Naive thymus-derived CD4-positive, alpha-beta T cell (primary cell): ENCODE data around the gene STN1. TPM values are rescaled to one million over a fixed set of nuclear protein-coding genes. Genes with fewer than 3 reads are reported as not detected.

Experiments
- ATAC-seq: fragments of 150-1000 bp; cut with Tn5 transposase; 2 replicates; pipeline ENCODE4 v1.10.0; 2021; ENCODE audit warnings: mild to moderate bottlenecking, moderate library complexity
- CTCF ChIA-PET: fragments of 350-600 bp; sonication (Branson Sonifier 250); formaldehyde crosslinking; loops from one replicate; lab custom pipeline; 2021; ENCODE audit warnings: antibody characterized with exemption; lab: Charles Lee
- POLR2A ChIA-PET: fragments of 350-600 bp; sonication (Branson Sonifier 250); formaldehyde crosslinking; loops from one replicate; lab custom pipeline; 2021; ENCODE audit warnings: antibody characterized with exemption, inconsistent platforms; lab: Charles Lee
- DNase-seq, 9 donors: peaks; one replicate each; pipeline versions ENCODE4 v3.0.0 to v3.0.0-alpha.2; 2020 to 2022; ENCODE audit warnings: mixed read lengths in 1 of 9
- H3K27ac ChIP-seq: one replicate; pipeline ENCODE4 v1.7.0; 2013; ENCODE audit warnings: mild to moderate bottlenecking, low read depth, low read length, moderate library complexity
- H3K27me3 ChIP-seq, 2 donors: one replicate each; pipeline ENCODE4 v1.7.0; 2013; ENCODE audit warnings: low read length in 2 of 2, mild to moderate bottlenecking in 2 of 2, moderate library complexity in 2 of 2; ENCODE audit not compliant: control insufficient read depth in 2 of 2, insufficient read depth in 2 of 2
- H3K36me3 ChIP-seq, 3 experiments: 1 replicate in 2 of 3; 2 replicates in 1 of 3; pipeline ENCODE4 v1.7.0; 2013; ENCODE audit warnings: low read length in 3 of 3, mild to moderate bottlenecking in 3 of 3, moderate library complexity in 1 of 3; ENCODE audit not compliant: insufficient read depth in 3 of 3, control insufficient read depth in 2 of 3
- H3K4me1 ChIP-seq, 2 donors: one replicate each; pipeline ENCODE4 v1.7.0; 2013; ENCODE audit warnings: low read length in 2 of 2, mild to moderate bottlenecking in 2 of 2, moderate library complexity in 1 of 2; ENCODE audit not compliant: control insufficient read depth in 2 of 2, insufficient read depth in 2 of 2
- H3K4me3 ChIP-seq: 2 replicates; pipeline ENCODE4 v1.7.0; 2013; ENCODE audit warnings: mild to moderate bottlenecking, low read length
- H3K9me3 ChIP-seq, 3 experiments: 1 replicate in 2 of 3; 2 replicates in 1 of 3; pipeline ENCODE4 v1.7.0; 2013; ENCODE audit warnings: low read length in 3 of 3; ENCODE audit not compliant: control insufficient read depth in 2 of 3
- H3K27ac Mint-ChIP-seq, 9 donors: one replicate each; pipeline ENCODE4 v1.8.0; 2020 to 2022; ENCODE audit warnings: mixed read lengths in 9 of 9, mild to moderate bottlenecking in 8 of 9, moderate library complexity in 5 of 9, inconsistent platforms in 2 of 9
- H3K27me3 Mint-ChIP-seq, 5 donors: one replicate each; pipeline ENCODE4 v1.8.0; 2021 to 2022; ENCODE audit warnings: mixed read lengths in 5 of 5, mild to moderate bottlenecking in 1 of 5
- H3K36me3 Mint-ChIP-seq, 5 donors: one replicate each; pipeline ENCODE4 v1.8.0; 2020 to 2022; ENCODE audit warnings: mixed read lengths in 5 of 5, mild to moderate bottlenecking in 3 of 5, inconsistent platforms in 1 of 5
- H3K4me1 Mint-ChIP-seq, 7 donors: one replicate each; pipeline ENCODE4 v1.8.0; 2020 to 2022; ENCODE audit warnings: mixed read lengths in 7 of 7, mild to moderate bottlenecking in 3 of 7, inconsistent platforms in 1 of 7
- H3K4me3 Mint-ChIP-seq, 10 donors: one replicate each; pipeline ENCODE4 v1.8.0; 2020 to 2022; ENCODE audit warnings: mild to moderate bottlenecking in 10 of 10, mixed read lengths in 10 of 10, moderate library complexity in 6 of 10, inconsistent platforms in 2 of 10
- H3K9me3 Mint-ChIP-seq, 11 donors: one replicate each; pipeline ENCODE4 v1.8.0; 2020 to 2022; ENCODE audit warnings: mixed read lengths in 11 of 11, mild to moderate bottlenecking in 4 of 11, inconsistent platforms in 1 of 11, moderate library complexity in 1 of 11
- intact Hi-C, 2 donors: fragments of 100-400 bp; cut with micrococcal nuclease; formaldehyde crosslinking; loops; one replicate each; pipeline ENCODE4 v1.15.1; 2023
- polyA plus RNA-seq, 2 donors: library from polyadenylated mRNA; unstranded; fragments of 300-500 nt; fragmentation: Illumina TruSeq; gene quantifications; one replicate each; pipeline ENCODE4 v1.2.3, GENCODE V29; 2021
- total RNA-seq, 6 experiments: library from RNA in 5 of 6; stranded (reverse) in 5 of 6; gene quantifications; 1 replicate in 5 of 6; 2 replicates in 1 of 6; pipeline ENCODE4 v1.2.3 and lab custom pipeline; 2021 to 2026

The STN1 gene
- total and polyA plus RNA-seq, 7 experiments from 2014 or later, result 28.8 to 83.7 (median 36.3) TPM

DNA sequence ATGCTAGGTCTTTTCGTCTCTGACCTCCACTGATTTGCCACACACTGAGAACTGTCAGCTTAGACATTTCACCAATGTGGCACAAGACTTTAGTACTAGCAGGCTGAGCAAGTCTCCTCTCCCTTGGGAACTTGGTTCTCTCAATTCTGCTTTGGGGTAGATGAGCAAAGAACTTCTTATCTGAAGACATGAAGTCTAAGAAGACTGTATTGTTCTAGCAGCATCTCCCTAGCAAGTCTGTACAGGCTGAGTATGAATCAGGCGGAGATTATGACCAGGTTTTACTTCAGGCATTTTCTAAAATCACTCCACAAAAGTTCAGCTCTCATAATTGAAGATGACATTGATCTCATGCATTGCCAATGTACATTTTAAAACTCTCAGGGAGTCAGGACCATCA lies 23.8 kb upstream of the STN1 start:
- ChIA-PET CTCF (no interaction called here), POLR2A (no interaction called here)
- Mint-ChIP-seq H3K9me3 (peaks cover 0 to 2% (median 0%) of the 10 kb centered on the region in 11 donors), H3K4me1 (peaks cover 0 to under 1% (median 0%) of the 10 kb centered on the region in 7 donors), H3K27ac (no peak overlapping the region), H3K27me3 (peaks cover 0 to 31% (median 4%) of the 10 kb centered on the region in 5 donors), H3K4me3 (no peak overlapping the region), H3K36me3 (no peaks in the 10 kb centered on the region)
- H3K4me3 ChIP-seq, result no peak overlapping the region
- no peaks in the 10 kb centered on the region for H3K4me1 ChIP-seq
- DNase-seq, result no peak
- no peaks in the 10 kb centered on the region for H3K36me3 ChIP-seq
- no peak for ATAC-seq
- H3K27ac ChIP-seq, result no peak overlapping the region
- H3K9me3 ChIP-seq, result no peaks in the 10 kb centered on the region
- no peaks in the 10 kb centered on the region for H3K27me3 ChIP-seq
- intact Hi-C loops, result no loop called here

DNA sequence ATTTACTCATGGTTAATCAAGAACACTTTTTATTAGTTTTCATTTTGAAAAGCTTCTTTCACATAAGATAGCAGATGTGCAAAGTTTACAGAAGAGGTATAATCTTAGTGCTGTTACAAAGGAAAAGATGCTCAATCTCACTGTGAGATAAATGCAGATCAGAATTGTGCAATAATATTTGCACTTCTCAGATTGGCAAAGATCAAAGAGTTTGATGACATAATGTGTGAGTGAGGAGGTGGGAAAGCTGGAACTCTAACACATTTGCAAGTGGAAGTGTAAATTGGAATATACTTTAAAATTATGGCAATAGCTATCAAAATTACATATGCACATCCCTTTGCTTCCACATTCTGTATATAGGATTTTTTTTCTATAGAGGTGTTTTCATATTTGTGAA lies 21.5 kb upstream of the STN1 start:
- Histone ChIP-seq H3K4me3 (no peak overlapping the region), H3K27ac (no peak overlapping the region), H3K4me1 (no peaks in the 10 kb centered on the region), H3K36me3 (no peaks in the 10 kb centered on the region), H3K9me3 (no peaks in the 10 kb centered on the region), H3K27me3 (no peaks in the 10 kb centered on the region)
- ChIA-PET POLR2A (no interaction called here), CTCF (no interaction called here)
- DNase-seq (no peak), ATAC-seq (no peak)
- intact Hi-C loops, result no loop called here
- Mint-ChIP-seq H3K27me3 (peaks cover 0 to 42% (median 0%) of the 10 kb centered on the region in 5 donors), H3K36me3 (no peaks in the 10 kb centered on the region), H3K4me1 (no peaks in the 10 kb centered on the region), H3K9me3 (peaks cover 0 to 2% (median 0%) of the 10 kb centered on the region in 11 donors), H3K27ac (no peak overlapping the region), H3K4me3 (no peak overlapping the region)

DNA sequence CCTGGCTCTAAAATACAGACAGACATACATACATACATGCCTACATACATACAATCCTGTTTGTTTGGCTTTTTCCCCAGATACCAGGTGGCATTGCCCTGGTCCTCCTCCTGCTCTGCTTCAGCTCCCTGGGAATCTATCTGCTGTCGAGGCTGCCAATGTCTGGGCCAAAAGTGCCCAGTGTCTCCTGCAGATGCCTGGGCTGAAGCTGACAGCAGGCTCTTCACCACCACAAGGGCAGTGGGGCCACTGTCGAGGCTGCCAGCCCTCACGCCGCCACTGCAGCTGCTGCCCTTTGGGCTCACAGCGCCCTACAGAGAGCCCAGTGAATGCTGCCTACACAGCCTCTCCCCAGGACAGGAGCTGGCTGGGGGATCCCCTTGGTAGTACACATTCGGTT lies 18.0 kb upstream of the STN1 start:
- Mint-ChIP-seq H3K36me3 (no peaks in the 10 kb centered on the region), H3K9me3 (no peaks in the 10 kb centered on the region), H3K4me3 (no peak overlapping the region), H3K4me1 (no peaks in the 10 kb centered on the region), H3K27me3 (peaks cover 0 to 30% (median 0%) of the 10 kb centered on the region in 5 donors), H3K27ac (no peak overlapping the region)
- Histone ChIP-seq H3K4me3 (no peak overlapping the region), H3K27ac (no peak overlapping the region), H3K36me3 (no peaks in the 10 kb centered on the region), H3K9me3 (no peaks in the 10 kb centered on the region), H3K4me1 (no peaks in the 10 kb centered on the region), H3K27me3 (no peaks in the 10 kb centered on the region)
- ATAC-seq (no peak), DNase-seq (no peak)
- CTCF ChIA-PET, result no interaction called here
- intact Hi-C loops, result no loop called here
- POLR2A ChIA-PET, result interaction anchor here (0.7 kb wide), 1 partner anchor 176 kb away, joined by 3 read pairs; no protein-coding TSS in a partner anchor

DNA sequence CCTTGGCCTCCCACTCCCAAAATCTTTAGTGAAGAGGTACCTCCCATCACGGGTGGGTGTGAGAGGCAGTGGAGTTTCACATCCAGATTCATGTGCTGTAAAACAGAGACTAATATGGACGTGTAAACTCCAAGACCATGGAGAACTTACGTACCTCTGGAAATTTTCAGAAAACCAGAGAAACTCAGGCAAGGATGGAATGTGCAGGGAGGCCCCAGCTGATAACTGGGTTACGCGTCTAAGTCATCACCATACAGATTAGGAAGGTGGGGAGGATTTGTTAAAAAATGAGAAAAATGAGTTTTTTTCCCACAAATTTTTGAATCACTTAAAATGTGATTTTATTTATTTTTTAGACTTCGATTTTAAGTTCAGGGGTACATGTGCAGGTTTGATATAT lies 16.3 kb upstream of the STN1 start:
- H3K27me3 Mint-ChIP-seq, result peaks cover 0 to 26% (median 0%) of the 10 kb centered on the region in 5 donors

DNA sequence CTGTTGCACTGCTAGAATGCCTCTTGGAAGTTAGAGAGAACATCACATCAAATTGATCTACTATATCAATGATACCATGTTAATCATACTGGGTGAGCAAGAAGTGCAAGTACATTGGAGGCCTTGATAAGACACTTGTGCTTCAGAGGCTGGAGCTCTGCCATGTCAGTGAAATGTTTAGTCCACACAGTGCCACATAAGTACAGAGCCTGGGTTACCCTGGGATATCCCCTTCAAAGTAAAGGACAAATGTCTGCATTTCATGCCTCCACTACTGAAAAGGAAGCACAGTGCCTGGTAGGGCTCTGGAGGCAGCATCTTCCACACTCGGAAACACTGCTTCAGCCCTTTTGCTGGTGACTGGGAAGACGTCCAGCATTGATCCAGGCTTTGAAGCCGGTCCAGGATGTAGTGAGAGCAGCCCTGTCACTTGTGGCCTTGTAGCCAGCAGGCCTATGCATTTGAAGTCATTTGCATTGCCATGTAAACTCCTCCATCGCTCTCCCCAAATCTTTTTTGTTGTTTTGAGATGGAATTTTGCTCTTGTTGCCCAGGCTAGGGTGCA lies 15.7 kb upstream of the STN1 start:
- H3K4me1 ChIP-seq, result no peaks in the 10 kb centered on the region
- no peaks in the 10 kb centered on the region for H3K9me3 ChIP-seq
- no peaks in the 10 kb centered on the region for H3K27me3 ChIP-seq
- H3K27ac ChIP-seq, result no peak overlapping the region
- no peak for ATAC-seq
- H3K9me3 Mint-ChIP-seq, result no peaks in the 10 kb centered on the region
- ChIA-PET POLR2A (no interaction called here), CTCF (no interaction called here)
- DNase-seq, result no peak
- H3K4me1 Mint-ChIP-seq, result peaks cover 0 to 5% (median 0%) of the 10 kb centered on the region in 7 donors
- no peak overlapping the region for H3K27ac Mint-ChIP-seq
- H3K36me3 ChIP-seq, result no peaks in the 10 kb centered on the region
- H3K4me3 ChIP-seq, result no peak overlapping the region
- no peaks in the 10 kb centered on the region for H3K36me3 Mint-ChIP-seq
- no peak overlapping the region for H3K4me3 Mint-ChIP-seq
- peaks cover 0 to 23% (median 0%) of the 10 kb centered on the region in 5 donors for H3K27me3 Mint-ChIP-seq
- intact Hi-C loops, result no loop called here

More for the DNA sequence above, 16.3 kb upstream of the STN1 start:
- ATAC-seq (no peak), DNase-seq (no peak)
- no peak overlapping the region for H3K27ac Mint-ChIP-seq
- POLR2A ChIA-PET, result no interaction called here
- Histone ChIP-seq H3K27ac (no peak overlapping the region), H3K27me3 (no peaks in the 10 kb centered on the region), H3K4me1 (no peaks in the 10 kb centered on the region), H3K4me3 (no peak overlapping the region), H3K9me3 (no peaks in the 10 kb centered on the region), H3K36me3 (no peaks in the 10 kb centered on the region)
- H3K9me3 Mint-ChIP-seq, result no peaks in the 10 kb centered on the region
- intact Hi-C loops, result no loop called here
- peaks cover 0 to 5% (median 0%) of the 10 kb centered on the region in 7 donors for H3K4me1 Mint-ChIP-seq
- CTCF ChIA-PET, result interaction anchor here (0.7 kb wide), 1 partner anchor 46 kb away, joined by 3 read pairs; no protein-coding TSS in a partner anchor
- no peaks in the 10 kb centered on the region for H3K36me3 Mint-ChIP-seq
- H3K4me3 Mint-ChIP-seq, result no peak overlapping the region

DNA sequence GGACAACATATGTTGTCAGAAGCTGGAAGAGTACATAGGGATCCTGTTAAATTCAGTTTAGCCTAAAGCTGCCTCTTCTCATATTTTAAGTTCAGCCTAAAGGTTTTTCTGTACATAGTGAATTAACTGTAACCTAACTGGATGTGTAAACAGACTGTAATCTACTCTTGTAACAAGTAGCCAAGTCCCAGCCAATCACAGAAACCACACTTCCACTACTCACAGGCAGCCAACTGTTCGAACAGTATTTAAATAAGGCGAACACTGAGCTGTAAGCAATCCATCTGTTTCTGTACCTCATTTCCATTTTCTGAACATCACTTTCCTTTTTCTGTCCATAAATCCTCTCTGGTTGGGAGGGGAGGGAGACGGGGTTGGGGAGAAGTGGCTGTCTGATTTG lies 15.0 kb upstream of the STN1 start:
- CTCF ChIA-PET, result no interaction called here
- no peaks in the 10 kb centered on the region for H3K36me3 ChIP-seq
- intact Hi-C loops, result no loop called here
- peaks cover 0 to 19% (median 0%) of the 10 kb centered on the region in 5 donors for H3K27me3 Mint-ChIP-seq
- no peak overlapping the region for H3K4me3 ChIP-seq
- peaks cover 0 to 5% (median 0%) of the 10 kb centered on the region in 7 donors for H3K4me1 Mint-ChIP-seq
- H3K27me3 ChIP-seq, result no peaks in the 10 kb centered on the region
- H3K9me3 ChIP-seq, result no peaks in the 10 kb centered on the region
- ATAC-seq (no peak), DNase-seq (no peak)
- POLR2A ChIA-PET, result no interaction called here
- H3K9me3 Mint-ChIP-seq, result no peaks in the 10 kb centered on the region
- H3K36me3 Mint-ChIP-seq, result no peaks in the 10 kb centered on the region
- no peak overlapping the region for H3K4me3 Mint-ChIP-seq
- H3K27ac Mint-ChIP-seq, result no peak overlapping the region
- H3K4me1 ChIP-seq, result no peaks in the 10 kb centered on the region
- no peak overlapping the region for H3K27ac ChIP-seq

DNA sequence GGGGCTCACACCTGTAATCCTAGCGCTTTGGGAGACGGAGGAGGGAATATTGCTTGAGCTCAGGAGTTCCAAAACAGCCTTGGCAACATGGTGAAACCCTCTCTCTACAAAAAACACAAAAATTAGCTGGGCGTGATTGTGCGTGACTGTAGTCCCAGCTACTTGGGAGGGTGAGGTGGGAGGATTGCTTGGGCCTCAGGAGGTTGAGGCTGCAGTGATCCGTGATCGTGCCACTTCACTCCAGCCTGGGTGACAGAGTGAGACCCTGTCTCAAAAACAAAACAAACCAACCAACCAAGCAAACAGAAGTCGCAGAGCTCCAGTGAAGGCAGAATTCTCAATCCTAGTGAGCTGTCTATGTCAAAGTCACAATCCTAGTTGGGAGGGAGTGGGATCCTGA lies 14.3 kb upstream of the STN1 start:
- Histone ChIP-seq H3K27me3 (no peaks in the 10 kb centered on the region), H3K27ac (no peak overlapping the region), H3K9me3 (no peaks in the 10 kb centered on the region), H3K4me1 (no peaks in the 10 kb centered on the region), H3K4me3 (no peak overlapping the region), H3K36me3 (no peaks in the 10 kb centered on the region)
- H3K4me3 Mint-ChIP-seq, result no peak overlapping the region
- no peaks in the 10 kb centered on the region for H3K36me3 Mint-ChIP-seq
- H3K4me1 Mint-ChIP-seq, result peaks cover 0 to 5% (median 0%) of the 10 kb centered on the region in 7 donors
- CTCF ChIA-PET, result no interaction called here
- ATAC-seq, result no peak
- peaks cover 0 to 12% (median 0%) of the 10 kb centered on the region in 5 donors for H3K27me3 Mint-ChIP-seq
- no peaks in the 10 kb centered on the region for H3K9me3 Mint-ChIP-seq
- no peak overlapping the region for H3K27ac Mint-ChIP-seq
- POLR2A ChIA-PET, result no interaction called here
- intact Hi-C loops, result no loop called here
- no peak for DNase-seq
